ENCODE results near the gene IFT52. TPM values are rescaled to one million over a fixed set of nuclear protein-coding genes. Genes with fewer than 3 reads are reported as not detected.
A peak's percentile ranks its signal among the peaks of the same experiment; 100 is the strongest.

The IFT52 gene
- total and polyA plus RNA-seq, 7 donors, result 2.5 to 5.3 (median 3.5) TPM

DNA sequence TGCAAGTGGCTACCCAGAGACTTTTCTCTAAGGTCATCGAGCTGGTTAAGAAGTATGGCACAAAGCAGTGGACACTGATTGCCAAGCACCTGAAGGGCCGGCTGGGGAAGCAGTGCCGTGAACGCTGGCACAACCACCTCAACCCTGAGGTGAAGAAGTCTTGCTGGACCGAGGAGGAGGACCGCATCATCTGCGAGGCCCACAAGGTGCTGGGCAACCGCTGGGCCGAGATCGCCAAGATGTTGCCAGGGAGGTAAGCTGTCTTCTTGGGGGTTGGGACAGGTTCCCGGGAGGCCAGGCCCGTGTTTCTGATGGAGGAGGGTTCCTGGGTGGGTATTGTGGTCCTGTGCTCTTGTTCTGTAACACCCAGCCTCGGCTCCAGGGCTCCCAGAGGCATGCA is 96.1 kb downstream of the IFT52 start:
- Histone ChIP-seq H3K36me3 (ENCODE audit: insufficient read depth in 1 of 2, low read depth in 1 of 2) (no peaks in the 10 kb centered on the region), H3K4me3 (no peak overlapping the region), H3K27me3 (ENCODE audit: insufficient read depth in 3 of 3, low read length in 2 of 3) (peaks cover 0 to 3% (median 0%) of the 10 kb centered on the region in 3 donors), H3K4me1 (no peaks in the 10 kb centered on the region), H3K9me3 (no peaks in the 10 kb centered on the region), H3K27ac (no peak overlapping the region)
- intact Hi-C loops (cut with DNase I), result no loop called here
- TF ChIP-seq, protein P1, sequence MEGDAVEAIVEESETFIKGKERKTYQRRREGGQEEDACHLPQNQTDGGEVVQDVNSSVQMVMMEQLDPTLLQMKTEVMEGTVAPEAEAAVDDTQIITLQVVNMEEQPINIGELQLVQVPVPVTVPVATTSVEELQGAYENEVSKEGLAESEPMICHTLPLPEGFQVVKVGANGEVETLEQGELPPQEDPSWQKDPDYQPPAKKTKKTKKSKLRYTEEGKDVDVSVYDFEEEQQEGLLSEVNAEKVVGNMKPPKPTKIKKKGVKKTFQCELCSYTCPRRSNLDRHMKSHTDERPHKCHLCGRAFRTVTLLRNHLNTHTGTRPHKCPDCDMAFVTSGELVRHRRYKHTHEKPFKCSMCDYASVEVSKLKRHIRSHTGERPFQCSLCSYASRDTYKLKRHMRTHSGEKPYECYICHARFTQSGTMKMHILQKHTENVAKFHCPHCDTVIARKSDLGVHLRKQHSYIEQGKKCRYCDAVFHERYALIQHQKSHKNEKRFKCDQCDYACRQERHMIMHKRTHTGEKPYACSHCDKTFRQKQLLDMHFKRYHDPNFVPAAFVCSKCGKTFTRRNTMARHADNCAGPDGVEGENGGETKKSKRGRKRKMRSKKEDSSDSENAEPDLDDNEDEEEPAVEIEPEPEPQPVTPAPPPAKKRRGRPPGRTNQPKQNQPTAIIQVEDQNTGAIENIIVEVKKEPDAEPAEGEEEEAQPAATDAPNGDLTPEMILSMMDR (IDR thresholded peaks at IDR 0.05), result no peak
- DNase-seq (no peak), ATAC-seq (no peak)
- 91 to 94% (median 94%) methylated on average over 13 of the region's 13 CpGs for WGBS, 3 donors

DNA sequence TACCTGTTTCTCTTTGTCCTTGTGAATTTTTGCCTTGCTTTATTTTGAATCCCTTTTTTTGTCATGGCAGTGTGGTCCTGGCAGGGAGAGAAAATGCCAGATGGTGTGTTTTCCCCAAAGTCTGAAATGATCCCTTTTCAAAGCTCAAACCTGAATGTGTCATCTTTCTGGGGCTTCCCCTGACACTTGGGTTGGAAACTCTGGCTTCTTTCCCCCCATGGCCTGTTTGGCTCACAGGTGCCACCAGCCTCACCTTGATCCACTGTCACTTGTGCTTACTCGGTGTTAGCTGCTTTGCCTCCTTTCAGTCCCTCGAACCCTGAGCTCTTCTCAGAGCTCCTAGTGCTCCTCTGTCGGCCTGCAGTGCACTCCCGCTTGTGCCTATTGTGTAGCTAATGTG is 98.4 kb downstream of the IFT52 start:
- Histone ChIP-seq H3K27ac (no peak overlapping the region), H3K4me3 (no peak overlapping the region), H3K27me3 (ENCODE audit: insufficient read depth in 3 of 3, low read length in 2 of 3) (no peaks in the 10 kb centered on the region), H3K36me3 (ENCODE audit: insufficient read depth in 1 of 2, low read depth in 1 of 2) (no peaks in the 10 kb centered on the region), H3K4me1 (no peaks in the 10 kb centered on the region), H3K9me3 (no peaks in the 10 kb centered on the region)
- 88 to 93% (median 89%) methylated on average over 4 of the region's 4 CpGs for WGBS, 3 donors
- intact Hi-C loops (cut with DNase I), result no loop called here
- no peak for ATAC-seq
- DNase-seq, result no peak
- TF ChIP-seq, protein P1 (IDR thresholded peaks at IDR 0.05), result no peak

DNA sequence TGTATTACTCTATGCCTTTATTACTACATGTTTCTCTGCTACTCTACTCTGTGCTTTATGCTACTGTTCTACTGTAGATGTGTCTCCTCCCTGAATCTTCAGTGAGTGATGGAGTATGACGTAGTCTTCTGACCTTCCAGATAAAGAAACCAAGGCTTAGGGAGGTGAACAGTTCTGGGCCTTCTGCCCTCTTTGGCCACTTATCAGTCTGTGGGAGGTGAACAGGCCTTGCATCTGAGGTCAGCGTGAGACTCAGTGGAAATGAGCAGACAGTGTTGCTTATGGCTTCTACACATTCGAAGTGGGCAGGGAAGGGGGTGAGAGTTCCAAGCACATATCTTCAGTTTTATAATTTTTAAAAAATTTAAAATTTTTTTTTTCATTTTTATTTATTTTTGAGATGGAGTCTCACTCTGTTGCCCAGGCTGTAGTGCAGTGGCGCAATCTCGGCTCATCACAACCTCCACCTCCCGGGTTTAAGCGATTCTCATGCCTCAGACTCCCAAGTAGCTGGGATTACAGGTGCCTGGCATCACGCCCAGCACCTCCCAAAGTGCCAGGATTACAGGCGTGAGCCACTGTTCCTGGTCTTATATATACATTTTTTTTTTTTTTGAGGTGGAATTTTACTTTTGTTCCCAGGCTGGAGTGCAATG is 100.3 kb downstream of the IFT52 start:
- H3K36me3 ChIP-seq (ENCODE audit: insufficient read depth in 1 of 2, low read depth in 1 of 2), result no peaks in the 10 kb centered on the region
- intact Hi-C loops (cut with DNase I), result no loop called here
- no peak overlapping the region for H3K27ac ChIP-seq
- no peaks in the 10 kb centered on the region for H3K9me3 ChIP-seq
- no peak for ATAC-seq
- DNase-seq, result no peak
- H3K4me1 ChIP-seq, result no peaks in the 10 kb centered on the region
- 82 to 89% (median 89%) methylated on average over 9 of the region's 9 CpGs for WGBS, 3 donors
- H3K27me3 ChIP-seq (ENCODE audit: insufficient read depth in 3 of 3, low read length in 2 of 3), result no peaks in the 10 kb centered on the region
- TF ChIP-seq, protein P1 (IDR thresholded peaks at IDR 0.05), result no peak
- no peak overlapping the region for H3K4me3 ChIP-seq

- Histone ChIP-seq H3K9me3 (no peaks in the 10 kb centered on the region), H3K36me3 (ENCODE audit: insufficient read depth in 1 of 2, low read depth in 1 of 2) (no peaks in the 10 kb centered on the region), H3K27me3 (ENCODE audit: insufficient read depth in 3 of 3, low read length in 2 of 3) (no peaks in the 10 kb centered on the region), H3K4me3 (no peak overlapping the region), H3K4me1 (no peaks in the 10 kb centered on the region), H3K27ac (no peak overlapping the region)
- TF ChIP-seq, protein P1 (IDR thresholded peaks at IDR 0.05), result peak; percentile 26
- DNase-seq (peak in 1 of 2 donors; percentile 21), ATAC-seq (no peak)
- intact Hi-C loops (cut with DNase I), result no loop called here
- 81 to 86% (median 86%) methylated on average over 5 of the region's 5 CpGs for WGBS, 3 donors
Measured at GRCh38 chr20:43691928-43692524, 101.3 kb downstream of the IFT52 start.
